Karpas-422 (cell line): ENCODE measurements around the gene CENATAC. TPM values are rescaled to one million over a fixed set of nuclear protein-coding genes. Genes with fewer than 3 reads are reported as not detected.
"Not testable (repeated sequence)": the region's sequence is repeated elsewhere in the genome, so short reads cannot be mapped to it uniquely, and the experiment has no call there.

Experiments used
- DNase-seq: peaks from one replicate; pipeline ENCODE4 v3.0.0-alpha.2; 2015
- H2AFZ ChIP-seq: fragments of 200-600 bp; sonication (generic); 2 replicates; pipeline ENCODE4 v1.6.1; 2014; ENCODE audit warnings: antibody characterized with exemption, low read length, mixed read lengths
- H3K27ac ChIP-seq: fragments of 200-600 bp; sonication (generic); 2 replicates; pipeline ENCODE4 v1.5.1; 2014; ENCODE audit warnings: mild to moderate bottlenecking, low read length, moderate library complexity
- H3K27me3 ChIP-seq: fragments of 200-600 bp; sonication (generic); 2 replicates; pipeline ENCODE4 v1.6.1; 2014; ENCODE audit warnings: low read length, mixed read lengths
- H3K36me3 ChIP-seq: fragments of 200-600 bp; sonication (generic); 2 replicates; pipeline ENCODE4 v1.6.1; 2014; ENCODE audit warnings: low read length, mixed read lengths; ENCODE audit not compliant: insufficient read depth
- H3K4me1 ChIP-seq: fragments of 200-600 bp; sonication (generic); 2 replicates; pipeline ENCODE4 v1.6.1; 2014; ENCODE audit warnings: mild to moderate bottlenecking, low read length, mixed read lengths
- H3K4me2 ChIP-seq: fragments of 200-600 bp; sonication (generic); 2 replicates; pipeline ENCODE4 v1.6.1; 2014; ENCODE audit warnings: low read length, low read depth, mild to moderate bottlenecking; ENCODE audit not compliant: poor library complexity, severe bottlenecking
- H3K4me3 ChIP-seq: fragments of 200-600 bp; sonication (generic); 2 replicates; pipeline ENCODE4 v1.5.1; 2014; ENCODE audit warnings: mild to moderate bottlenecking, antibody characterized with exemption, low read length, mixed read lengths
- H3K79me2 ChIP-seq: fragments of 200-600 bp; sonication (generic); 2 replicates; pipeline ENCODE4 v1.6.1; 2014; ENCODE audit warnings: mild to moderate bottlenecking, low read length, mixed read lengths
- H3K9ac ChIP-seq: fragments of 200-600 bp; sonication (generic); 2 replicates; pipeline ENCODE4 v1.6.0; 2014; ENCODE audit warnings: low read length
- H3K9me2 ChIP-seq: fragments of 200-600 bp; sonication (generic), shearing (Covaris generic); replicated peaks from 2 replicates; pipeline ENCODE4 v1.6.0; 2014; ENCODE audit warnings: mild to moderate bottlenecking, low read length, moderate library complexity; ENCODE audit not compliant: insufficient read depth
- H3K9me3 ChIP-seq: fragments of 300-700, 200-600 bp; sonication (generic); 2 replicates; pipeline ENCODE4 v1.6.1; 2014; ENCODE audit warnings: low read length, mixed read lengths
- H4K20me1 ChIP-seq: fragments of 200-600 bp; sonication (generic); 2 replicates; pipeline ENCODE4 v1.6.1; 2014; ENCODE audit warnings: mild to moderate bottlenecking, antibody characterized with exemption, low read length, low read depth; ENCODE audit not compliant: insufficient read depth
- total RNA-seq: library from RNA; depleted of rRNA; stranded (reverse); fragments of >200 nt; shearing (Covaris generic); gene quantifications from 2 replicates; pipeline ENCODE4 v1.2.3, GENCODE V29; 2014; ENCODE audit warnings: low replicate concordance

CENATAC gene
- total RNA-seq, 1 experiment from 2014 or later: 14.2 TPM

- no peaks in the 10 kb centered on the region for H3K79me2 ChIP-seq
- H3K9me2 ChIP-seq: no peaks in the 10 kb centered on the region
- no peaks in the 10 kb centered on the region for H3K36me3 ChIP-seq
- H3K9ac ChIP-seq: no peak overlapping the region
- no peak overlapping the region for H3K27ac ChIP-seq
- H4K20me1 ChIP-seq: no peaks in the 10 kb centered on the region
- no peaks in the 10 kb centered on the region for H3K27me3 ChIP-seq
- no peaks in the 10 kb centered on the region for H3K4me1 ChIP-seq
- no peak overlapping the region for H3K4me3 ChIP-seq
- no peak for DNase-seq
- no peak overlapping the region for H2AFZ ChIP-seq
- H3K4me2 ChIP-seq: no peak overlapping the region
- no peaks in the 10 kb centered on the region for H3K9me3 ChIP-seq
Observed at GRCh38 chr11:118961189-118961588, 36.7 kb upstream of the CENATAC start.

GRCh38 chr11:118961591-118961990 is 36.3 kb upstream of the CENATAC start:
- H3K4me1 ChIP-seq: no peaks in the 10 kb centered on the region
- H3K4me2 ChIP-seq: no peak overlapping the region
- H3K4me3 ChIP-seq: no peak overlapping the region
- DNase-seq: no peak
- H3K9ac ChIP-seq: no peak overlapping the region
- no peaks in the 10 kb centered on the region for H3K9me2 ChIP-seq
- no peak overlapping the region for H2AFZ ChIP-seq
- H3K36me3 ChIP-seq: no peaks in the 10 kb centered on the region
- no peak overlapping the region for H3K27ac ChIP-seq
- H3K9me3 ChIP-seq: no peaks in the 10 kb centered on the region
- H3K27me3 ChIP-seq: no peaks in the 10 kb centered on the region
- no peaks in the 10 kb centered on the region for H3K79me2 ChIP-seq
- no peaks in the 10 kb centered on the region for H4K20me1 ChIP-seq

- not testable (repeated sequence) for H3K9me2 ChIP-seq, H3K9ac ChIP-seq, H3K4me1 ChIP-seq, H3K4me3 ChIP-seq, H3K9me3 ChIP-seq, H3K36me3 ChIP-seq, H3K27ac ChIP-seq, H3K4me2 ChIP-seq, H2AFZ ChIP-seq, H3K27me3 ChIP-seq, H4K20me1 ChIP-seq, H3K79me2 ChIP-seq, DNase-seq
Observed at GRCh38 chr11:118969508-118969907, 28.4 kb upstream of the CENATAC start.

DNA sequence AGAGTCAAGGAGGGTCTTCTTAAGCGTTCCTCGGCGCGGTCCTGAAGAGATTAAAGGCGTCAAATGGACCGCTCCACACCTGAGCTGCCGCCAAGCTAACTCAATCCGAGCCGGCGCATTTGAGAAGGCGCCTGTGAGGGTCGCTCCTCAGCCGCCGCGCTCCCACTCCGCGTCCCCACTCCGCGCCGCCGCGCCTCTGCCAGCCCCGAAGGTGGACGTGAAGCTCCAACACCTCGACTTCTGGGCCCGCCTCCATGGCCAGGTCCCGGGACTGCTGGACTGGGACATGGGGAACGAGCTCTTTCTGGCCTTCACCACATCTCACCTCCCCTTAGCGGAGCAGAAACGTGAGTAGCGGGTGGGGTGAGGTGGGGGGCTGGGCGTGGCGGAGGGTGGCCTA is 26.3 kb upstream of the CENATAC start, which contains the start of gene FOXR1:
Gene FOXR1, plus strand, starts transcription at position 116 of the 400 bp plus-strand sequence. Its CDS starts 171 bp downstream, at position 287.
- H3K4me1 ChIP-seq: no peaks in the 10 kb centered on the region
- H3K4me2 ChIP-seq: no peak within 1 kb of the TSS
- H3K4me3 ChIP-seq: no peak within 1 kb of the TSS
- no peak within 1 kb of the TSS for H2AFZ ChIP-seq
- H4K20me1 ChIP-seq: no peaks in the 10 kb centered on the region
- no peak for DNase-seq
- no peaks in the 10 kb centered on the region for H3K79me2 ChIP-seq
- no peak within 1 kb of the TSS for H3K27ac ChIP-seq
- H3K36me3 ChIP-seq: no peaks in the 10 kb centered on the region
- H3K27me3 ChIP-seq: no peaks in the 10 kb centered on the region
- no peaks in the 10 kb centered on the region for H3K9me3 ChIP-seq
- H3K9ac ChIP-seq: no peak within 1 kb of the TSS
- no peaks in the 10 kb centered on the region for H3K9me2 ChIP-seq

DNA sequence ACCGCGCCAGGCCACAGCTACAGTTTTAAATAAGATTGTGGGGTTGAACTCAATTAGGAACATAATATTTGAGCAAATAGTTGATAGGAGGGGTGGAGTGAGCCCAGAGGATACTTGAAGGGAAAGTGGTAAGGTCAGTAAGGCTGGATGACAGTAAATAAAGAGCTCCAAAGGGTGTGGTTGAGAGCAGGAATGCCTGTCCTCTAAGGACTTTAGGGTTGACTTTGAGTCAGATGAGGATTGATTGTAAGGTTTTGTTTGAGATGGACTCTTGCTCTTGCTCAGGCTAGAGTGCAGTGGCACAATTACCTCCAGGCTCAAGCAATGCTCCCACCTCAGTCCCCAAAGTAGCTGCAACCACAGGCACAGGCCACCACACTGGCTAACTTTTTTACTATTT is 24.0 kb upstream of the CENATAC start:
- H3K9me3 ChIP-seq: no peaks in the 10 kb centered on the region
- no peak overlapping the region for H3K27ac ChIP-seq
- no peak overlapping the region for H3K4me2 ChIP-seq
- H3K27me3 ChIP-seq: no peaks in the 10 kb centered on the region
- H3K4me3 ChIP-seq: no peak overlapping the region
- no peaks in the 10 kb centered on the region for H3K4me1 ChIP-seq
- DNase-seq: no peak
- no peak overlapping the region for H2AFZ ChIP-seq
- no peak overlapping the region for H3K9ac ChIP-seq
- H4K20me1 ChIP-seq: no peaks in the 10 kb centered on the region
- no peaks in the 10 kb centered on the region for H3K9me2 ChIP-seq
- H3K79me2 ChIP-seq: no peaks in the 10 kb centered on the region
- H3K36me3 ChIP-seq: no peaks in the 10 kb centered on the region

DNA sequence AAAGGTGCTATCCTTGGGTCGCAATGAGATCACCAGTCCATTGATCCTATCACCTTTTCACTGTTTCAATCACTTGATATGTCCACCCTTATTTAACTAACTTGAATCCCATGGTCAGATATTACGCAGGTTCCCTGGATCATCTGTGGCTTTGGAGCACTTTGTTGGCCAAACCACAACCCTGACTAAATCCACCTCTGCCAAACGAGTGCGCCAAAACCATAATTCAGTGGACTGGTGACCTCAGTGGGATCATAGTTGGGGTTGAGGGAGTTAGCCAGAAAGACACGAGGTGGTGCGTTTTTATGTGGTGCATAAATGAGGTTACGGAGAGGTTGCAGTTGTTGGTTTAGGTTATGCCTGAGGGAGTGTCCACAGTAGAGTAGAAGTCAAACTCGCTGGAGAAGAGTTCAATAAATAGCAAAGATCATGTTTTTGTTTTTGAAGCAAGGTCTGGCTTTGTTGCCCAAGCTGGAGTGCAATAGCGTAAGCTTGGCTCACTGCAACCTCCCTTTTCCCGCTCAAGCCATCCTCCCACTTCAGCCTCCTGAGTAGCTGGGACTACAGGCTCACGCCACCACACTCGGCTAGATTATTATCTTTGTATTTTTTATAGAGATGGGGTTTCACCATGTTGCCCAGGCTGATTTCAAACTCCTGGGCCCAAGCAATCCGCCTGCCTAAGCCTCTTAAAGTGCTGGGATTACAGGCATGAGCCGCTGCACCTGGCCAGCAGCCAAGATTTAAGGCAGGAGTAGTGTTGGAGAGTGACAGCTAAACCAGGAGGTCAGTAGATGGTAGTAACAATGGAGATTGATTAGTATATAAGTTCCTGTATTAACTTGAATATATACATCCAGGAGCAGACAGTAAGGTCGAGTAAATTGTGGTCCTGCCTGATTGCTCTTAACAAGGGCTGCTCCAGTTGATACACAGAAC is 21.9 kb upstream of the CENATAC start:
- Histone ChIP-seq H3K36me3 (no peaks in the 10 kb centered on the region), H3K27ac (no peak overlapping the region), H3K79me2 (no peaks in the 10 kb centered on the region), H3K27me3 (no peaks in the 10 kb centered on the region), H3K4me1 (no peaks in the 10 kb centered on the region), H4K20me1 (no peaks in the 10 kb centered on the region), H2AFZ (no peak overlapping the region), H3K9me2 (no peaks in the 10 kb centered on the region), H3K4me2 (no peak overlapping the region), H3K9ac (no peak overlapping the region), H3K4me3 (no peak overlapping the region), H3K9me3 (no peaks in the 10 kb centered on the region)
- no peak for DNase-seq

DNA sequence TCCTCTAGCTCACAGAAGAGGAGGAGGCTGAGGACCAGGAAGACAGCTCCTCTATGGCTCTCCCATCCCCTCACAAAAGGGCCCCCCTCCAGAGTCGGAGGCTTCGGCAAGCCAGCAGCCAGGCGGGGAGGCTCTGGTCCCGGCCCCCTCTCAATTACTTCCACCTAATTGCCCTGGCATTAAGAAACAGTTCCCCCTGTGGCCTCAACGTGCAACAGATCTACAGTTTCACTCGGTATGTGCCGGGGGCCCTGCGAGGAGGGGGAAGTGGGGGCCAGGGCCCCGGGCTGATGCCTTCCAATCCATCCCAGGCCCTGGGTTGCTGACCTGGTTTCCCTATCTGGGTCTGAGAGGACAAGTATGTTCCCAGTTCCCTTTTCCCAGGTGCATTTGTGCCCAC is 18.5 kb upstream of the CENATAC start:
- Histone ChIP-seq H3K27ac (no peak overlapping the region), H3K27me3 (no peaks in the 10 kb centered on the region), H3K9me2 (no peaks in the 10 kb centered on the region), H2AFZ (no peak overlapping the region), H3K9ac (no peak overlapping the region), H3K4me1 (no peaks in the 10 kb centered on the region), H3K79me2 (no peaks in the 10 kb centered on the region), H3K4me3 (no peak overlapping the region), H4K20me1 (no peaks in the 10 kb centered on the region), H3K36me3 (no peaks in the 10 kb centered on the region), H3K9me3 (no peaks in the 10 kb centered on the region), H3K4me2 (no peak overlapping the region)
- peak; percentile 45 for DNase-seq

- H3K4me2 ChIP-seq: no peak overlapping the region
- no peak for DNase-seq
Observed at GRCh38 chr11:118980191-118980881, 17.6 kb upstream of the CENATAC start.

More at GRCh38 chr11:118980191-118980881, 17.6 kb upstream of the CENATAC start:
- Histone ChIP-seq H3K27ac (no peak overlapping the region), H3K36me3 (no peaks in the 10 kb centered on the region), H3K4me3 (no peak overlapping the region), H2AFZ (no peak overlapping the region), H3K9me3 (no peaks in the 10 kb centered on the region), H3K9ac (no peak overlapping the region), H3K9me2 (no peaks in the 10 kb centered on the region), H4K20me1 (no peaks in the 10 kb centered on the region), H3K27me3 (no peaks in the 10 kb centered on the region), H3K79me2 (no peaks in the 10 kb centered on the region), H3K4me1 (no peaks in the 10 kb centered on the region)
